ENCODE results near the gene UBE2O. TPM values are rescaled to one million over a fixed set of nuclear protein-coding genes. Genes with fewer than 3 reads are reported as not detected.

The UBE2O gene
- total and polyA plus RNA-seq, 2 donors (not counting 3 experiments of a cell fraction or from before 2014, with no cell fraction given), result 13.9 to 34.1 TPM

- no peaks in the 10 kb centered on the region for H4K20me1 ChIP-seq (replicated peaks; ENCODE audit: control insufficient read depth, extremely low read depth, insufficient read depth, low read length)
- no peaks in the 10 kb centered on the region for H3K9me1 ChIP-seq (replicated peaks; ENCODE audit: control insufficient read depth, extremely low read depth, insufficient read depth, low read length)
- H3K36me3 ChIP-seq (ENCODE audit: control insufficient read depth in 2 of 2, extremely low read depth in 1 of 2, insufficient read depth in 2 of 2, low read length in 2 of 2), result no peaks in the 10 kb centered on the region
- peak overlapping the region; percentile 97 for H3K9ac ChIP-seq (replicated peaks; ENCODE audit: extremely low read depth, insufficient read depth, low read length)
- H3K4me3 ChIP-seq (replicated peaks in 1 of 3; ENCODE audit: insufficient read depth in 1 of 3, low read depth in 1 of 3, low read length in 3 of 3), result no peak overlapping the region
- H3K79me2 ChIP-seq (ENCODE audit: control insufficient read depth, insufficient read depth, low read length), result peaks cover 23% of the 10 kb centered on the region
- no TSS peak for BruUV-seq (replicated peaks)
- no peaks in the 10 kb centered on the region for H3K9me3 ChIP-seq (replicated peaks; ENCODE audit: control insufficient read depth, insufficient read depth, low read length)
- no peaks in the 10 kb centered on the region for H3K27me3 ChIP-seq (ENCODE audit: control insufficient read depth in 2 of 2, insufficient read depth in 2 of 2, low read length in 2 of 2)
- intact Hi-C loops (cut with micrococcal nuclease) (no loop called here), dilution Hi-C loops (cut with MboI; ENCODE audit: extremely low pct_ligation_motif_present, low sequenced_read_pairs) (no loop called here)
- POLR2A ChIA-PET, result interaction anchor here (0.7 to 1.7 kb wide), 4 partner anchors 11 to 45 kb away, joined by 3 to 11 read pairs (median 4); partner anchors contain the start of gene PRPSAP1
- CTCF ChIA-PET, result interaction anchor here (0.8 to 8.1 kb wide), 7 partner anchors 11 to 78 kb away, joined by 3 to 106 read pairs (median 9); partner anchors contain the start of gene PRPSAP1
- H3K4me2 ChIP-seq (ENCODE audit: insufficient read depth, low read length), result no peak overlapping the region
- no peak for DNase-seq (ENCODE audit: low read depth, low spot score)
- H2AFZ ChIP-seq (ENCODE audit: low read depth, low read length), result no peak overlapping the region
- TF ChIP-seq FOS (IDR thresholded peaks at IDR 0.05; ENCODE audit: borderline replicate concordance, insufficient read depth, low read length), result no peak
- TF ChIP-seq MAX (IDR thresholded peaks at IDR 0.05; ENCODE audit: insufficient read depth, insufficient read length), result no peak
- TF ChIP-seq JUN (IDR thresholded peaks at IDR 0.05; ENCODE audit: borderline replicate concordance, insufficient read depth, insufficient read length, low read depth), result no peak
- TF ChIP-seq CTCF (IDR thresholded peaks at IDR 0.05; ENCODE audit: extremely low read depth in 1 of 2, insufficient read depth in 1 of 2, low read depth in 1 of 2, low read length in 2 of 2), result no peak
- TF ChIP-seq MYC (IDR thresholded peaks at IDR 0.05; ENCODE audit: low read depth, low read length), result no peak
- TF ChIP-seq EZH2 (IDR thresholded peaks at IDR 0.05; ENCODE audit: borderline replicate concordance, low read depth, low read length, severe bottlenecking), result no peak
- TF ChIP-seq GATA2 (IDR thresholded peaks at IDR 0.05; ENCODE audit: insufficient read depth, insufficient read length, low read depth, low read length), result no peak
- no peak for TF ChIP-seq POLR2AphosphoS5 (IDR thresholded peaks at IDR 0.05; ENCODE audit: insufficient read depth, low read depth, low read length)
- TF ChIP-seq POLR2A (IDR thresholded peaks at IDR 0.05; ENCODE audit: low read depth, low read length), result no peak
- peaks cover 21% of the 10 kb centered on the region for H3K4me1 ChIP-seq (ENCODE audit: control insufficient read depth, extremely low read depth, insufficient read depth, low read length)
- FAIRE-seq, result peak; percentile 4
- peak overlapping the region; percentile 97 for H3K27ac ChIP-seq (ENCODE audit: insufficient read depth, low read depth, low read length)
These were observed 71.2 kb downstream of the UBE2O start for GRCh38 chr17:76381633-76382350.
